DMS153 treated with DMSO at 0.1 percent for 48 hours (cell line): ENCODE measurements around the gene PSAT1.
"Not testable (repeated sequence)": the region's sequence is repeated elsewhere in the genome, so short reads cannot be mapped to it uniquely, and the experiment has no call there.

Source experiments
- DNase-seq: peaks from one replicate; lab custom pipeline; 2025; ENCODE audit not compliant: unreplicated experiment; lab: John Stamatoyannopoulos, UW

PSAT1 gene

DNA sequence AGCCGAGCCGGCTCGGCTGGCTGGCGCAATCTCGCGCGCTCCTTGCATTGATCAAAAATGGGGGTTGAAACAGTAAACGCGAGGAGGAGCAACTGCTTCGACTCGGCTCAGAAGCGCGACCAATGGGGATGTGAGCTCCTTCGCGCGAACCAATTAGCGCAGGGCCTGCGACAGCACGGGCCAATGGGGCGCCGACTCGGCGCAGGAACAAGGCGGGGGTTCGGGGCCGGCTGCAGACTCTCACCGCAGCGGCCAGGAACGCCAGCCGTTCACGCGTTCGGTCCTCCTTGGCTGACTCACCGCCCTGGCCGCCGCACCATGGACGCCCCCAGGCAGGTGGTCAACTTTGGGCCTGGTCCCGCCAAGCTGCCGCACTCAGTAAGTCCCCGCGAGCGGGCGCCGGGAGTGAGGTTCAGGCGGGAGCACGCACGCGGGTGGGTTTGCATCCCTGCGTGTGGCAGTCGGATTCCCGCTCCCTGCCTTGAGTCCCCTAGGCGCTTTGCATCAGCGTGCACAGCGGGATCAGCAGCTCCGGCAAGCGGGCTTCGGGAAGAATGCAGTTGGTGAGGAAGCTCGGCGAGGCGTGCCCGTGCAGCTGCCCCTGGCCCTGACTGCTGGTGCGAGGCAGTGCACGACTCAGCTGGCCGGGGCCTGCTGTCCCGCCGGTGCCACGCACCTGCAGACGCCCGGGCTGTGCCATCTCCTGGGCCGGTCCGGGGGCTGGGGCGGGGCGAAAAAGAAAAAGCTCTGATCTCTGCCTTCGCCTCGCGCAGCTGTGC lies at the start of gene PSAT1:
PSAT1 (plus strand) TSS at position 233 of the 779 bp plus-strand sequence; CDS start at position 319, 86 bp downstream.
- peak; percentile 93 for DNase-seq

DNA sequence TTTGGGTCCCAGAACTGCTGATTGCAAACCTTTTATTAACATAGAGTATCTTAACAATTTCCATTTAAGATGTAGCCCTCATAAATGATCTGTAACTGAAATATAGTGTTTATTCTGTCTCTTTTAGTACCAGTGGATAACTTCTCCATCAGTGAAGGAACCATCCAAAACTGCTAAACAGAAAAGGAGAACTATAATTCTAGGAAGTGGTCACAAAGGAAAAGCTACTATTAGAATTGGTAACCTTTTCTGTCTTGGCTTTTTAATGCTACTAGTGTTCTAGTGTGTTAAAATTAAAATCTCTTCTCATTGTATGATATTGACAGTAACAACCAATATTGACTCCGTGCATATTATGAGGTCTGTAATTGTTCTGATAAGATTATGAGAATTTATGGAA lies 48.3 kb upstream of the PSAT1 start:
- no peak for DNase-seq

GRCh38 chr9:78249542-78249941 lies 47.4 kb upstream of the PSAT1 start:
- DNase-seq, result no peak

DNA sequence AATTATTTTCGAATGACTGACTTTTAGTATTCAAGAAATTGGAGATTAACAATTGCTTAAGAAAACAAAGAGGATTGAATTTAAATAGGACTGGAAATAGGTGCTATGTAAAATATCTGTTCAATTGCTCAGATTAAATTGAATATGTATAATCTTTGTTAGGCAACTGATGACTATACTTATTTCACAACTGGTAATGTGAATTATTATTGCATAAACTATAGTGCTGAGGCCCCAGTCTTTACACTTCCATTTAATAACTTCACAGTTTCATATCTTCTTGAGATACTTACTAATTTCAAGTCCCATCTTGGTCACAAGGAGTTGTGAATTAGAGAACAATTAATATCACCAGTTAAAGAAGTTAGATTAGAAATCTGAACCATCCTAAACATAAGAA lies 44.3 kb upstream of the PSAT1 start:
- no peak for DNase-seq

GRCh38 chr9:78253285-78253684 lies 43.6 kb upstream of the PSAT1 start:
- DNase-seq, result no peak

DNA sequence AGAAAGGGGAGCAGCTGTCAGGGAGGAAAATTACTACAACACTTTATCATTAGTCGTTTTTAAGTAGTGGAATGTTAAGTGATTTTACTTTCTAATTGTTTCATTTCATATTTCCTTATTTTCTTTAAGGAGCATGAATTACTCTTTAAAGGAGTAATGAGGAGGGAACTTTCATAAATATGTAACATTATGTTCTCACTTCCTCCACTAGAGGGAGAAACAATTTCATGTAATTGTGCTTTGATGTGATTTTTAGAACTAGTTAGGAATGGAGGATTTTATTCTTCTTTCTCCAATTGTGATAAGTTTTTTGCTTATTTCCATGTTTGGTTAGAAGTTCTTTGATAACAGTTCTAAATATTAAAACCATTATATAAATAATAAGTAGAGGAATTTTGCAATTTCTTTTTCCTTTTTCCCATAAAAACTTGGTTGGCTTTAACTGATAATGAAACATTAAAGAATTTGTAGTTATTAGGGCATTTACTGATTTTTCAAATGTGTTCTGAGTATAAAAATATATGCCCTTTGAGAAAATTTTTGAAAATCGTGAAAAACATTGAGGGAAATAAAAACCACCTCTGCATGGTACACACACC lies 35.4 kb upstream of the PSAT1 start:
- no peak for DNase-seq

GRCh38 chr9:78262655-78263054 lies 34.3 kb upstream of the PSAT1 start:
- no peak for DNase-seq

DNA sequence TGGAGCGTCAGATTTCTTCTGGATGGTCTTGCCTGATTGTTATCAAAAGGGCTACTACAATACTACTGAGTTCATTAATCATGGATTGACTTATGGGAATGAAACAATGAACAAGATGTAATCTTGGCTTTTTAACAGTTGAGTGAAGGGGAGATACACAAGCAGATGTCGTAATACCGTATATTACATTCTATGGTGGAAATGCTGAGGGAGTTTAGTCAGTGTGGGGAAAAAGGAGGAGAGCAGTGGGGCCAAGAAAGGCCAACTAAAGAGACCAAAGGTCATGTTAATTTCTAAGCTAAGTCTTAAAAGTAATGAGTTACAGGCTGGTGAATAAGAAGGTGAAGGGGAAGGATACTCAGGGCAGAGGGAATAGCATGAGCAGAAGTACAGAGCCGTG lies 29.0 kb upstream of the PSAT1 start:
- DNase-seq, result no peak

DNA sequence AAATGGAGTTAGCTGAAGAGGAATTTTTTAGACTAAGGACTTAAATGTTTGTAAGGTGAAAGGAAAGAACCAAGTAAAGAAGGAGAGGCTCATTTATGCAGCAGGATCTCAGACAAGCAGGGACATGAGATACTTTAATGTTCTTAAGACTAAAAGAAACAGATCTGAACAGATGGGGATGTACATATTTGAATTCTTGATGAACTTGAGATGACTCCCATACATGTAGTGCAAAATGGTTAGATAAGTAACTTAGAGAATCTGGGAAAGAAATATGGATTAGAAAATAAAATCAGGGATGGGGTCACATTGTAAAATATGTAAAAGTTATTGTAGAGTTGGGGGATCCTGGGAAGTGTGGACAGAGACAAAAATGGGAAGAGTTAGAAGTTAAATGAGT lies 27.1 kb upstream of the PSAT1 start:
- no peak for DNase-seq

- DNase-seq, result no peak
Observed at GRCh38 chr9:78272307-78272706, 24.6 kb upstream of the PSAT1 start.

GRCh38 chr9:78273761-78274160 lies 23.2 kb upstream of the PSAT1 start:
- DNase-seq, result no peak

DNA sequence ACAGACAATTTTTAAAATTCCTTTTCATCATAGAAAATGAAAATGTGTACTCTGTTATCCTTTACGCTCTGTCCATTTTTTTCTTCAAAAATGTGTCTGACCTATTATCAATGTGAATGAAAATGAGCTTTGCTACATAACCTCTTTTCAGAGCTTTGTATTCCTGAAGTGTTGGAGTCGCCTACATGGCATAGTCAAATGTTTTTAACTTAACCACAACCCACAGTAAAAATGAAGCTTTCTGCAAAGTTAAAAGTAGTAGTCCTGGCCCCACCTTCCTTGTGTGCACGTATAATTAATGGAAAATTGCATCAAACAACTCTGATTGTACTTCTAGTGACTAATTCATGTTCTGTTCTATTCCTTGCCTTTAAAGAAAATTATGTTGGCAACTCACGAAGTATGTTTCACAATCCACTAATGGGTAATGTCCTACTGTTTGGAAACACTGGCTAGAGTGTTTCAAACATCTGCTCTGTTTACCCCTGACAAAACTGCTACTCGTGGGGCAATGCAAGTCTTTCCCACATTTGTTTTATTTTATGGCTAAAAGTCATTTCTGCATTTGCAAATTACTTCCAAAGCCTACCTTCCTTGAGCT lies 18.6 kb upstream of the PSAT1 start:
- no peak for DNase-seq

GRCh38 chr9:78278801-78279200 lies 18.1 kb upstream of the PSAT1 start:
- no peak for DNase-seq

- no peak for DNase-seq
Observed at GRCh38 chr9:78280982-78281668, 15.8 kb upstream of the PSAT1 start.

GRCh38 chr9:78284181-78284580 lies 12.7 kb upstream of the PSAT1 start:
- not testable (repeated sequence) for DNase-seq

DNA sequence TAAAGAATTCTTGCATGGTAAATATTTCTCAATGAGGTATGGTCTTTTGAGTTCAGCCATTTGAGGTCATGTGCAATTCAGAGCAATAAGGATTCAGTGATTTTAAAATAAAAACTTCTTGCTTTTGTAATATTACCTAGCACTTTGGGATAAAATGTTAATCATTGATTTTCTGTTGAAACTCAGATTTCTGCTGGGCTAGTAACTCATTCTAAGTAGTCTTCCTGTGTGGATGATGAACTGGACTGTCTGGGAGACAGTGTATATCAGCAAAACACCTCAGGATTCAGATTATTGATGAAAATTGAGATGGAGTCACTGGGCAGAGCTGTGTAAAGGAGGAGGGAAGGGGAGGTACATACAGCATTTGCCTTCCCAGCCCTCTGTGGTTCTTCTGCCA lies 10.8 kb upstream of the PSAT1 start:
- DNase-seq, result no peak

- DNase-seq, result no peak
Observed at GRCh38 chr9:78286946-78287388, 10.0 kb upstream of the PSAT1 start.

DNA sequence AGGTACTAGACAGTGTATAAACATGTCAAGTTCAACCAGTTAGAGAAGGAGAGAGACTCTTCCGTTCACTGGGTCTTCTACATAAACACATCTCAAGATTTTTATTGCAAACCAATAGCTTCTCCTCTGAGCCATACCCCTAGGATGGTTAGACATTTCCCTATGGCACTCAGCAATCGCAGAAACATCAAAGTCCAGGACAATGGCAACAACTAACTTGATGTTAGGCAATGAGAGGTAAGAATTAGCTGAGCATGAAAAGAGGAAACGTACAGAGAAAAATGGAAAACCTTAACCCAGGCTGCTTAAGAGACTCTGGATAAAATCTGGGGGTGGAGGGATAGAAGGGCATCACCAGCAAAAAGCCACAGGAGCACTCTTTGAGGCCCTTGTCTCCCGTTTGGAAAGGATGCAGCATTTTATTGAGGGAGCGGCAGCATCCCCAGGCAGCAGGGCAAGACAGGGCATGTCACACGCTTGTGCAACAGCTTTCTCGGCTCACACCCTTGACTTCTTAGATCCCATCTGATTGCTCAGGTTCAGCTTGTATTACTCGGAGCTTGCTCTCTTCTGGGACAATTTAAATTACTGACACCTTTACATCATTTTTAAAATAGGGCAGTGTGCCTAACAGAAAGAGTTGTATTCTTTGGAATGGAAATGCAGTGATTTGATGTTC lies 8.6 kb upstream of the PSAT1 start:
- DNase-seq, result peak; percentile 8

GRCh38 chr9:78289474-78289873 lies 7.5 kb upstream of the PSAT1 start:
- DNase-seq, result no peak

GRCh38 chr9:78291240-78291925 lies 5.5 kb upstream of the PSAT1 start:
- no peak for DNase-seq

DNA sequence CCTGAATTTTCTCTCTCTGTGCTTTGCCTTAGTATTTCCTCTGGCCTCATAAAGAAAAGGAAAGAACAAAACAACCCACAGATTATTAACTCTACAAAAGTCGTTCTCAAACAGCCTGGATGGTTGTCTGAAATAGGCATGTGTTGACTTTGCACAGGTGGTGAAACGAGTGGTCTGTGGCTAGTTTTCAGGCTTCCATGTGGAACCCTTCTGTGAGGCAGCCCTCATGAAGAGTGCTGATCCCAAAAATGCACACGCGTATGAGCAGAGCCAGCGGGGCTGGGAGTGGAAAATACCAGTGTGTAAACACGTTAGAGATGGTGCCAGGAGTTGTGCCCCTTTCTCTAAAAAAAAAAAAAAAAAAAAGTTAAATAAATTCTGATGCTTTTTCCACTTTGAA lies 4.9 kb upstream of the PSAT1 start:
- no peak for DNase-seq
